ENCODE results near the gene CFAP299. TPM values are rescaled to one million over a fixed set of nuclear protein-coding genes. Genes with fewer than 3 reads are reported as not detected.
"Not testable (repeated sequence)": the region's sequence is repeated elsewhere in the genome, so short reads cannot be mapped to it uniquely, and the experiment has no call there.

CFAP299 gene
- total RNA-seq, 4 donors from 2014 or later: 1.2 TPM; not detected in 3

- no peak for TF ChIP-seq POLR2A (IDR thresholded peaks at IDR 0.05)
- no peak for TF ChIP-seq CTCF (IDR thresholded peaks at IDR 0.05)
- intact Hi-C loops (cut with DNase I; ENCODE audit: low total_unique reads): no loop called here
- no peaks in the 10 kb centered on the region for H3K27me3 ChIP-seq
- no peak overlapping the region for H3K27ac ChIP-seq
- no peaks in the 10 kb centered on the region for H3K4me1 ChIP-seq
- no peaks in the 10 kb centered on the region for H3K36me3 ChIP-seq
- DNase-seq: no peak
- no peak overlapping the region for H3K4me3 ChIP-seq
- no peaks in the 10 kb centered on the region for H3K9me3 ChIP-seq
Measured at GRCh38 chr4:80425124-80426100, 89.9 kb downstream of the CFAP299 start.

- Histone ChIP-seq H3K4me1 (no peaks in the 10 kb centered on the region), H3K27me3 (no peaks in the 10 kb centered on the region), H3K4me3 (no peak overlapping the region), H3K36me3 (no peaks in the 10 kb centered on the region), H3K27ac (no peak overlapping the region), H3K9me3 (no peaks in the 10 kb centered on the region)
- intact Hi-C loops (cut with DNase I; ENCODE audit: low total_unique reads): no loop called here
- TF ChIP-seq POLR2A (IDR thresholded peaks at IDR 0.05): no peak
- DNase-seq: no peak
Measured at GRCh38 chr4:80431203-80431965, 95.9 kb downstream of the CFAP299 start.

- no peak for TF ChIP-seq CTCF (IDR thresholded peaks at IDR 0.05)
- no peak for TF ChIP-seq POLR2A (IDR thresholded peaks at IDR 0.05)
- Histone ChIP-seq H3K4me3 (no peak overlapping the region), H3K36me3 (no peaks in the 10 kb centered on the region), H3K27ac (no peak overlapping the region), H3K9me3 (no peaks in the 10 kb centered on the region), H3K27me3 (no peaks in the 10 kb centered on the region), H3K4me1 (no peaks in the 10 kb centered on the region)
- intact Hi-C loops (cut with DNase I; ENCODE audit: low total_unique reads): no loop called here
- DNase-seq: no peak
Measured at GRCh38 chr4:80434238-80434637, 98.7 kb downstream of the CFAP299 start.

GRCh38 chr4:80438016-80438415 is 102.5 kb downstream of the CFAP299 start:
- no peak overlapping the region for H3K27ac ChIP-seq
- intact Hi-C loops (cut with DNase I; ENCODE audit: low total_unique reads): no loop called here

GRCh38 chr4:80439294-80440061 is 103.9 kb downstream of the CFAP299 start:
- H3K36me3 ChIP-seq; H3K27ac ChIP-seq; H3K4me1 ChIP-seq; H3K27me3 ChIP-seq; H3K9me3 ChIP-seq; DNase-seq; intact Hi-C loops (cut with DNase I; ENCODE audit: low total_unique reads); H3K4me3 ChIP-seq: not testable (repeated sequence)

More at GRCh38 chr4:80438016-80438415, 102.5 kb downstream of the CFAP299 start:
- Histone ChIP-seq H3K4me3 (no peak overlapping the region), H3K27me3 (no peaks in the 10 kb centered on the region), H3K4me1 (no peaks in the 10 kb centered on the region), H3K36me3 (no peaks in the 10 kb centered on the region), H3K9me3 (no peaks in the 10 kb centered on the region)
- TF ChIP-seq CTCF (IDR thresholded peaks at IDR 0.05) (no peak), POLR2A (IDR thresholded peaks at IDR 0.05) (no peak)
- DNase-seq: no peak
